NOMO-1 treated with DMSO at 0.1 percent for 48 hours (cell line): ENCODE results near the gene ALDH3B2.
"Not testable (repeated sequence)": the region's sequence is repeated elsewhere in the genome, so short reads cannot be mapped to it uniquely, and the experiment has no call there.

ENCODE experiments used
- DNase-seq: peaks from one replicate; lab custom pipeline; 2025; ENCODE audit not compliant: unreplicated experiment; lab: John Stamatoyannopoulos, UW

Gene ALDH3B2

GRCh38 chr11:67644472-67645418 is 29.7 kb downstream of the ALDH3B2 start:
- no peak for DNase-seq

GRCh38 chr11:67644042-67644441 is 30.4 kb downstream of the ALDH3B2 start:
- DNase-seq: peak; percentile 13

- no peak for DNase-seq
These were observed 32.0 kb downstream of the ALDH3B2 start for GRCh38 chr11:67642173-67643120.

GRCh38 chr11:67641338-67642172 is 32.9 kb downstream of the ALDH3B2 start:
- no peak for DNase-seq

GRCh38 chr11:67640758-67641337 is 33.6 kb downstream of the ALDH3B2 start:
- no peak for DNase-seq

GRCh38 chr11:67640021-67640757 is 34.2 kb downstream of the ALDH3B2 start:
- peak; percentile 52 for DNase-seq

GRCh38 chr11:67639438-67639859 is 35.0 kb downstream of the ALDH3B2 start, which contains the start of gene TBX10:
TBX10 (minus strand) TSS chr11:67639763; CDS start chr11:67639472, 291 bp downstream.
- DNase-seq: no peak

- no peak for DNase-seq
These were observed 35.6 kb downstream of the ALDH3B2 start for GRCh38 chr11:67638535-67639437.

GRCh38 chr11:67637441-67637840 is 37.0 kb downstream of the ALDH3B2 start:
- not testable (repeated sequence) for DNase-seq

GRCh38 chr11:67636962-67637361 is 37.5 kb downstream of the ALDH3B2 start:
- peak; percentile 12 for DNase-seq

GRCh38 chr11:67635231-67635521 is 39.2 kb downstream of the ALDH3B2 start:
- no peak for DNase-seq

GRCh38 chr11:67634366-67635230 is 39.8 kb downstream of the ALDH3B2 start:
- DNase-seq: no peak

GRCh38 chr11:67633758-67634365 is 40.6 kb downstream of the ALDH3B2 start:
- no peak for DNase-seq

- DNase-seq: no peak
These were observed 41.3 kb downstream of the ALDH3B2 start for GRCh38 chr11:67632982-67633755.

GRCh38 chr11:67632175-67632981 is 42.0 kb downstream of the ALDH3B2 start:
- DNase-seq: no peak

- no peak for DNase-seq
These were observed 42.6 kb downstream of the ALDH3B2 start for GRCh38 chr11:67631853-67632174.
